HG03521 (cell line): ENCODE results near the gene NLE1.

Source experiments
- ATAC-seq: cut with Tn5 transposase; IDR thresholded peaks from one replicate; pipeline ENCODE4 v1.9.1; 2021; ENCODE audit warnings: mild to moderate bottlenecking, moderate library complexity; ENCODE audit not compliant: unreplicated experiment

Gene NLE1

DNA sequence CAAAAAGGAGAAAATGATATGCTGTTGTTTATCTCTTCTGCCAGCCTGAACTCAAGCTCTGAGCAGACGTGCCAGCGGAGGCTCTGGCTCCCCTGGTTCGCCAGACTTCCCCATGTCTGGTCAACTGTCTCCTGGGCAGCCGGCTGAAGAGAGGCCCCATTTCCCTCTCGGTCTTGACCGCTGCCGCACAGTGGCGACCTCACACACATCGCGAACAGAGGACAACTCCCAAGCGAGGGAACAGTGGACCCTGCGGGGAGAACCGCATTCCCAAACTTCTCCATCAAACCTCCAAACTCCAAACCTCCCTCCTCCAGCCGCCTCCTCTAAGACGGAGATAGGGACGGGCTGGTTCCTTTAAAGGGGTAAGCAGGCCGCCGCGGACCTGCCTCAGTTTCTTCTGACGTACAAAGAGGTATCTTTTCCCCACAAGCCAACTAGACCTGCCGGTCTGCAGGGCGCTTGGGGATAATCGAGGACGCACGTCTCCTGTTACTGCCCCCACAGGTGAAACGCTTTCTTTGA lies 53.7 kb downstream of the NLE1 start:
- ATAC-seq: no peak

DNA sequence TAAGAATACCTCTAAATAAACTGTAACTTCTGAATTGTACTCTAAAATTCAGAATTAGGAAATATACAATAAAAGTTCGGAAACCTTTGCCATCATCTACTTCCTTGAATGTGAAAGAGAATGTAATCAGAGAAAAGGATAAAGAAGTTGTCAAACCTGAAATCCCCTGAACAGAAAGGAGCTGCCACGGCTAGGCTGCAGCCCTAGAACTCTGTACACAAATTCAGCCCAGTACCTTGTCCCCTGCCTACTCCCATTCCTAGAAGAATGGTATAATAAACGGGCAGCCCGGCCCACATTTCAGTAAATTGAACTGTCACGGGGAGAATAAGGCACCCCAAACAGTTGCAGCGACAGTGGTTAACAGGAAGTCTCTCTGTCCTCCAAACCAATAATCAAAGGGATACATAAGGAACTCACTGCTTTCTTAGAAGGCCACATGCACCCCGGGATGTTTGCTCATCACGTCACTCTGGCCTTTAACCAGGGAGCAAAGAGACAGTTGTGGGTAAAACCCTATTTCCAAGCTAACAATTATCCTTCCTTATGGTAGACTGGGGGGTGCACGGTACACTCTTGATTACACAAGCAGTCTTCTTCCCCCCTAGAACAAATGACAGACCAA lies 54.3 kb downstream of the NLE1 start:
- no peak for ATAC-seq

DNA sequence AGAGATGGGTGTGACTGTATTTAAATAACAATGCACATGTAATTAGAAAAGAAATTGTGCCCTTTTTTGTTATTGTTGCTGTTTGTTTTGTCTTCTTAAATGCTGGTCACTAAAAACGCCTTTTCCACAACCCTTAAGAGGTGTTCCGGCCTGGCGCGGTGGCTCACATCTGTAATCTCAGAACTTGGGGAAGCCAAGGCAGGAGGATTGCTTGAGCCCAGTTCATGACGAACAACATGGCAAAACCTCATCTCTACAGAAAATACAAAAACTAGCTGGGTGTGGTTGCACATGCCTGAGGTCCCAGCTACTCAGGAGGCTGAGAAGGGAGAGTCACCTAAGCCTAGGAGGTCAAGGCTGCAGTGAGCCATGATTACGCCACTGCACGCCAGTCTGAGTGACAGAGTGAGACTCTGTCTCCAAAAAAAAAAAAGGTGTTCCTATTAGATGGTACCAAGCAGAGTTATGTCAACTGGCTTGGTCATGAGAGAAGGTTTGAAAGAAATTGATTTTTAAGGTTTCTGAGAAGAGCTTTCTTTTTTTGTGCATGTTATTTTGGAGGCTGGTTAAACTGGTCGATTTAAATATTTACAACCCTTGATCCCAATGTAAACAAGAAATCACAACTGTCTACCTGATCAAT lies 55.1 kb downstream of the NLE1 start:
- no peak for ATAC-seq

DNA sequence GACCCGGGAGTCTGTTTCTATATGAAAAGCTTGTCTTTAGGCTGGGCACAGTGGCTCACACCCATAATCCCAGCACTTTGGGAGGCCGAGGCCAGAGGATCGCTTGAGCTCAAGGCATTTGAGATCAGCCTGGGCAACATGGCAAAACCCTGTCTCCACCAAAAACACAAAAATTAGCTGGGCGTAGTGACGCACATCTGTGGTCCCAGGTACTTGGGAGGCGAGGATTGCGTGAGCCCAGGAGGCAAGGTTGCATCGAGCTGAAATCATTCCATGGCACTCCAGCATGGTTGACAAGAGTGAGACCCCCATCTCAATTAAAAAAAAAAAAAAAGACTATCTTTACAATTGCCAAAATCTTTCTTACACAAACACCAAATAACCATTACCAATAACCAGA lies 55.9 kb downstream of the NLE1 start:
- ATAC-seq: no peak

DNA sequence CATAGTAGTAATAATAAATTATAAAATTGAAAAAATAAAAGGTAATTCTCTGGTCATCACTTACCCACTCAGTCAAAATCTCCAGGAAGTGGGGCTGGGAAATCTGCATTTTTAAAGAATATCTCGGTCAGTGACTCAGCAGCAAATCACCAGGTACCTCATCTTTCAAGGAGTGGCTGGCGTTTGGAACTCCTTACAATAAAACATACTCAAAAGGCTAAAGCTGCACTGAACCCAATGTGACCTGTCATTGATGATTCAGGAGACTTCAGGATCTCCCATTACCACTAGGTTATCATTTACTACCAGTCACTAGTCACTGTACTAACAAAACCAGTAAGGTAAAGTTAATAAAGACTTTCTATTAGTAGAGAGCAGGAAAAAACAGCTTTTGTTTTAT lies 57.1 kb downstream of the NLE1 start:
- no peak for ATAC-seq

DNA sequence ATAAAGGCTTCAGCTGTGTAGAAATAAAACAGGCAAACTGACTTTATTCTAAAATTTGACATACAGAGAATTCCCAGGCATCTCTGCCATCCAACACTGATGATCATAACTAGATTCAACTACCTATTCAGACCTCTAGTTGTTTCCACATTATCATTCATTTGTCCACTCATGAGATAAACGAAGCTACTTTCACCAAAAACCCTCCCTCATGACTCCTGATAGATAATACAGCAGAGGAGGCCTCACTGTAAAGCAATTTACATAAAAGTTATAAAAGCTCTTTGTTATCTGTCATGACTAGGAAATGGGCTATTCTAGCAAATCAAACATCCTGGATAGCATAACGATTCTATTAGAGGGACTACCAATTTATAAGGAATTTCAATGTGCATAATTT lies 59.0 kb downstream of the NLE1 start:
- ATAC-seq: no peak

DNA sequence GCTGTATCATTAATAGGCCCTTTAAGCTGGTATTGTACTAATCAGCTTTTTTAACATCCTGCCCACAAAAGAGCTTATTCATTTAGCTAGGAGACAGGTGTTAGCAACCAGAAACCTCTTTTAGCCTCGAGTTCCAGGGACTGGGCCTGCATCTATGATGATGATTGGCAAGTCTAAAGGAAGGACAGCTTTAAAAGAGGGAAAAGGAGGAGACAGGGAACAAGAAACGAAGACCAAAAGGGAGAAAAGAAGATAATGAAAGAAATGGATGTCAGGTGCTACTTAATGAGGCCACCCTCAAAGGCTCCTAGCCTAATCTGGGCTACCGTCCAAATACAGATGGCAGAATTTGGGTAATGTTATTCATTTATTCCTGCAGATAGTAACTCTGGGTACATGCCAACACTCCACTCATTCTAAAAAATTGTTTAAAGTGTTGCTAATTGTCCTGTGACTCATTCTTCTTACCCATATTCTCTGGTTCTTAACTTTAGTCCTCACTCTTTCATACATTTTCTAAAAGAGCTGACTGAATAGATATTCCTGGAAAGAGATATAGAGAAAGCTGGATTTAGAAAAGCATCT lies 59.9 kb downstream of the NLE1 start:
- no peak for ATAC-seq

DNA sequence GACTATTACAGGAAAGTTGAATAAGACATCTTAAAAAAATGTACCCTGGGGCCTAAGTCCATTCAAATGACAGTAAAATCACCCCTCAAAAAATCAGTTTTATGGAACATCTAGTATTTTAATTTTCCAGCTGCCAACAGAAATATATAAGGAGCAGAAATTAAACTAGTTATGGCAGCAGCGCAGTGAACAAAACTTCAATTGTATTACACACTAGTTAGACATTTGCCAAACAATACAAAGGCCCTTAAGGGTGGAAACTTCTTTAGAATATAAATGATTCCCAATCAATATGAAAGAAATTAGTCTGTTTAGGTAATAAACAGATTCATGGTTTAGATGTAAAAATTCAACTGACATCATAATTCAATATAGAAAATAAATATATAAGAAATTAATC lies 60.5 kb downstream of the NLE1 start:
- no peak for ATAC-seq

DNA sequence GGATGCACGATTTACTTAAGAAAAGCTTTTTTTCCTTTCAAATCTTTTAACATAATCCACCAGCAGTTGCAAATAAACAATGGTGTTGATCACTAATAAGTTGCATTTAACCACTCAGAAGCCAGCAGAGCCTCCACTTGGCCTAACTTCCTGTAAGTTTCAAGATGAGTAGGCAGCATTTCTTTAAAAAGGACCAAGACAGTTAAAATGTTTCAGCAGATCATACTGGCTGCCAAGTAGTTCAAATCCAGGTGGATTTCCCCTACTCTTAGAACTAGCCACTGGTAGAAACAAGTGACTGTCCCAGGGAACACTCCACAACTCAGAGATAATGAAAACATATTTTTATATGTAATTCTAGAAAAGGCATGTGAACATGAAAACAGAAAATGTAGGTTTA lies 61.6 kb downstream of the NLE1 start:
- no peak for ATAC-seq

DNA sequence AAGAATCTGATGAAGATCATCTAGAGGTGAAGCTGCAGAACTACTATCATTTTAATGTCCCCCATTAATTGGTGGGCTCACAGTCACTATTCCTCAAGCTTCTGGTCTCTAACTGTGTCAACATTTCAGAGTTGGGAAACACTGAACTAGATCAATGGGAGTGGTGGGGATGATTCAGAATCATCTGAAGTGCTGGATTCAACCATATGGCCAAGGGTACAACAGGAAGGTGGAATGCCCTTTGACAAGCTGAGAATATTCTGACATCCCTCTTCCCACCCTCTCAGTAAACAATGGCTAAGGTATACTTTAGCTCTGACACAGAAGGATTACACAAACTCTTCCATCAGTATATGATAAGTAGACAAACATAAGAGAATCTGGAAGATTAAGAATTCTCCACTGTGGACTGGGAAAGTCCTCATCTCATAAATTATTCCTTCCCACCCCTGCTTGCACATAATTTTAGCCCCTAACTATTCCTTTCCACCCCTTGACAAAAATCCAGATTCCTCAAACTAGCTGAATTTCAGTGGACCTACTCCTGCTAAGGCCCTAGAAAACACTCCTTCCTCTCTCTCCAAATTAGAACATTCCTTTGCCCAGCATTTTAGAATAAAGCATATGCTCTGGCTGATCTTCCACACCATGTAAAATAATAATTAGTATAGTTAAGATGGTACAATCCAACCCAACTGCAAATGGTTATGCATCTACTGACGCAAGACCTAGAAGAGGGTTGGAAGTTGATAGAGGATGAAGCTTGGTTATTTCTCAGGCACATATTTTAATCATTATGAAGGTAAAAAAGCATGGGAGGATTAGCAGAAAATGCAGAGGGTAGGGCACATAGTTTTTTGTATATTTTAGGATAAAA lies 62.3 kb downstream of the NLE1 start:
- ATAC-seq: no peak
